Measurements from ENCODE around the gene ABCD1.

DNA sequence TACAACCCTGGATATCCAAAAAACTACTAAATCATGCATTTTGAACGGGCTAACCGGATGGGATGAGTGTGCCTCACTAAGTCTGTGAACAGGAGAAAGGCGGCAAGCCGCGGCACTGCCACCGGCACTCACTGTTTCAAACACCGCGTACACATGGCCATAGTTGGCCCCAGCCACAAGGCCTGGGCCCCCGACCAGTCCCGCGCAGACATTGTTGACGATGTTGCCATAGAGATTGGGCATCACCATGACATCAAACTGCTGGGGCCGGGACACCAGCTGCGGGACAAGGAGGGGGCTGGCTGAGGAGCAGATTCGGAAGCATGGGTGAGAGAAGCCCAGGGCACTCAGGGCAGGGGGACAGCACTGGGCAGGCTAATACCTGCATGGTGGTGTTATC is 62.0 kb downstream of the ABCD1 start:
- TF ChIP-seq, protein P1, sequence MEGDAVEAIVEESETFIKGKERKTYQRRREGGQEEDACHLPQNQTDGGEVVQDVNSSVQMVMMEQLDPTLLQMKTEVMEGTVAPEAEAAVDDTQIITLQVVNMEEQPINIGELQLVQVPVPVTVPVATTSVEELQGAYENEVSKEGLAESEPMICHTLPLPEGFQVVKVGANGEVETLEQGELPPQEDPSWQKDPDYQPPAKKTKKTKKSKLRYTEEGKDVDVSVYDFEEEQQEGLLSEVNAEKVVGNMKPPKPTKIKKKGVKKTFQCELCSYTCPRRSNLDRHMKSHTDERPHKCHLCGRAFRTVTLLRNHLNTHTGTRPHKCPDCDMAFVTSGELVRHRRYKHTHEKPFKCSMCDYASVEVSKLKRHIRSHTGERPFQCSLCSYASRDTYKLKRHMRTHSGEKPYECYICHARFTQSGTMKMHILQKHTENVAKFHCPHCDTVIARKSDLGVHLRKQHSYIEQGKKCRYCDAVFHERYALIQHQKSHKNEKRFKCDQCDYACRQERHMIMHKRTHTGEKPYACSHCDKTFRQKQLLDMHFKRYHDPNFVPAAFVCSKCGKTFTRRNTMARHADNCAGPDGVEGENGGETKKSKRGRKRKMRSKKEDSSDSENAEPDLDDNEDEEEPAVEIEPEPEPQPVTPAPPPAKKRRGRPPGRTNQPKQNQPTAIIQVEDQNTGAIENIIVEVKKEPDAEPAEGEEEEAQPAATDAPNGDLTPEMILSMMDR (IDR thresholded peaks at IDR 0.05), result no peak
- TF ChIP-seq EZH2 (IDR thresholded peaks at IDR 0.05), result no peak

Data from neural progenitor cell (in vitro differentiated cells).